ENCODE measurements around the gene AP3D1.

GRCh38 chr19:2199861-2200623 is 48.7 kb upstream of the AP3D1 start:
- TF ChIP-seq CTCF (IDR thresholded peaks at IDR 0.05) (no peak), POLR2A (IDR thresholded peaks at IDR 0.05) (no peak), EP300 (IDR thresholded peaks at IDR 0.05) (no peak), POLR2AphosphoS5 (IDR thresholded peaks at IDR 0.05) (no peak)
